Pons (tissue), 1 donor: ENCODE data around the gene PITRM1.

Experiments
- DNase-seq: peaks from one replicate; pipeline ENCODE4 v3.0.0-alpha.2; 2016; ENCODE audit warnings: low spot score

PITRM1 gene

DNA sequence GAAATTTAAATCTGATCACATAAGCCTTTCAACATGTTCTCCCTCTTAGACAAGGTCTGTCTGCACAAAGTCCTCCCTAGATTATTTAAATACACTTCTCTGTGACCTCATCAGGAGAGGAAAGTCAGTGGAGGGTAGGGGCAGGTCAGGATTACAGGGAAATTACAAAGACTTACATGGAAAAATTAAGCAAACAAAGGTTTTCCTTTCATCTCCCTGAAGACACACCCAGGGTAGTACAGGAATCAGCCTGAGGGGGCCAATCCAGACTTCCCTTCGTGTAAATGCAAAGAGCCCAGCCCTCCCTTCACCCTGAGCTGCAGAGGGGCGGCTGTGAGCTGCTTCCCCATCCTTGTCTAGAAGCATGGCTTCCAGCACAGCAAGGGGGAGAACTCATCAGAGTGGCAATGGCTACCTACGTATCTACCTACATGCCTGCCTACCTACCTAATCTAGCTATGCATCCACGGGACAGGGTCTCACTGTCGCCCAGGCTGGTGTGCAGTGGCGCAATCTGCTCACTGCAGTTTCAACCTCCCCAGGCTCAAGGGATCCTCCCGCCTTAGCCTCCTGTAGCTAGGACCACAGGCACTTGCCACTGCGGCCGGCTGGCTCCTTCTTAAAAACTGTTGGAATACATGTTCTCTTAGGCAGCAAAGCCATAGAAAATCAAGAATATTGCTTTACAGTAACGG lies 33.2 kb downstream of the PITRM1 start:
- DNase-seq: no peak

DNA sequence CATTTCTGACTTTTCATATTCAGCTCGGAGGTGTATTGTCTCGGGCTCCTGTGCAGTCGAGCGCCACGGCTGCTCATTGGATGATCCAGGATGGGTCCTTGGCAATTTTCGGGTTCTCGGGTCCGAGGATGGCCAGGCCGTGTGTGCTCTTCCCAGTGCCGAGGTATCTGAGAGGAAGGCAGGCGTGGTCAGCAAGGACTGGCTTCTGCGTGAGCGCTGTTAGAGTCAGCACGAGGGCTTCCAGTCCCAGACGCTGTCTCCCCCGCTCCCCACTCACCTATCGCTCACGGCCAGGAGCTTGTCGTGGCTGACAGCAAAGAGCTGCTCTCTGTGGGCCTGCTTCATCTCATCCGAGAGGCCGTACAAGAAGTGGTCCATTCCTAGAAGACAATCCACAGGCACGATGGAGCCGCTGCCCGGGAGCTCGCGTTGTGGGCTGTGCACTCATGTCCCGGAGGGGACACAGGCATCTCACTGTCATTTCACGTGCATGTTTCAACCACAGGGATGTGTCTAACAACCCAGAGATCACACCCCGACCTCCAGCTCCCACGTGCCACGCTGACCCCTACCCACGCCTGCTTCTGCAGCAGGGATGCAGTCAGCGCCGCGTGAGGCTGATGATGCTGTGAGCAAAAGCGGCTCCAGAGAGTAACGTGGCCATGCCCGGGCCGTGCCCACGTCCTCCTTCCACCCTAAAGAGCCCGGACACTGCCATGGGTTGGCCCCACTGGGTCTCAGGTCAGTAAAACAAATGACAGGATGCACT lies 34.4 kb downstream of the PITRM1 start:
- DNase-seq: no peak

DNA sequence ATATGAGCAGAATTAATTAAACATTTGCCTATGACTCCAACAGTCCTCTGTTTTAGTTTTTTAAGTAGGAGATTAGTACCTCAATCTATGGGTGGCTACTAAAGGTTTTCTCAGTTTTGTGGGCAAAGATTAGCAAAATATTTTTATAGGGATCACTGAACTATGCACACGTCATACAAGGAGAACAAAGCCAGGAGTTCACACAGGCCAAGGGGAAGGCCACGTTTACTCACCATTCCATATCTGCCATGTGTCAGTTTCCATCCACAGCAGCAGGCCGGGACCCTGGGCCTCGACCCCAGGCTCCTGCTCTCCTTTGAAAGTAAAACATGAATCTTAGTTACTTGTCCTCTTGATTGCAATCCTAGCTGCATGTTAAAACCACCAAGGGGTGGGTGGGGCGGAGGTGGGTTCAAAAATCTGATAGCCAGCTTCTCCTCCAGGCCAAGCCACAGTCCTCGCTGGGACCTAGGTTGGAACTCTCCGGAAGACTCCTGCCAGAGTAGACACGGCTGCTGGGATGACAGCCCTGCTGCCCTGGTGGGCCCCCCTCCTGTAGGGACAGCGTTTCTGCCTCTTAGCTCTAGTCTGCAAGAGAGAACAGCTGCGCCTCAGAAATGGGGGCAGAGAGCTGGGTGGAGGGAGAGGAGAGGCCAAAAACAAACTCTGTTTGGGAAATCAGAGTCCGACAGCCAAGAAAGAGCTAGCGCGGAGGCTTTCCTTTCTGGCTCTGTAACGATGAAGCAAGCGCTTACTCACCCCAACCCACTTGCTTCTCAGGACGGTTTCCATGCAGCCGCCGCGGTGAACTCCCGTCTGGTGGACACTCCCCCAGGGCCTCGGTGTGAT lies 35.6 kb downstream of the PITRM1 start:
- DNase-seq: peak; percentile 37

DNA sequence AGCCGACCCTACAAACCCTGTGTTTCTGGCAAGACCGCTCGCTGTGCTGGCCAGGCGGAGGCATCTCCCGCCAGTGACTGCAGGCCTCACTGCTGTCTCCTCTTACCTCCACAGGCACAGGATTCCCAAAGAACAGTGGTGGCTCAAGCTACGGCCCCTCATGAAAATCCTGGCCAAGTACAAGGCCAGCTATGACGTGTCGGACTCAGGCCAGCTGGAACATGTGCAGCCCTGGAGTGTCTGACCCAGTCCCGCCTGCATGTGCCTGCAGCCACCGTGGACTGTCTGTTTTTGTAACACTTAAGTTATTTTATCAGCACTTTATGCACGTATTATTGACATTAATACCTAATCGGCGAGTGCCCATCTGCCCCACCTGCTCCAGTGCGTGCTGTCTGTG lies 36.2 kb downstream of the PITRM1 start:
- peak; percentile 30 for DNase-seq

DNA sequence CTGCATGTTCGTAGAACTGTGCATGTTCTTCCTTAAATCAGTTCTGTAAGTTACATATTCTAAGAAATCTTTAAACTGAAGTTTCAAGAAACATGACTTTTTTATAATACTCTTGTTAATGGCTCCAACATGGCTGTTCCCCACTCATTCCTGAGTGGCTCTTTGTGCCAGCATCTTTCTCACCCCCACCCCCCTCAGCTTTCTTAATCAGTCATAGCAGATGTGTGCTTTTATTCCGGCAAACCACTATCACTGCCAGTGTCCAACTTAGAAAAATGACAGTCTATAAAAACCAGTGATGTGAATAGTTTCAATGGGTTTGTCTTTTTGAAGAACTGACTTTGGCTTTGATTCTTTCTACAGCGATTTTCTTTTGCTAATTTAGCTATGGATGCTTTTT lies 37.6 kb downstream of the PITRM1 start:
- DNase-seq: no peak

DNA sequence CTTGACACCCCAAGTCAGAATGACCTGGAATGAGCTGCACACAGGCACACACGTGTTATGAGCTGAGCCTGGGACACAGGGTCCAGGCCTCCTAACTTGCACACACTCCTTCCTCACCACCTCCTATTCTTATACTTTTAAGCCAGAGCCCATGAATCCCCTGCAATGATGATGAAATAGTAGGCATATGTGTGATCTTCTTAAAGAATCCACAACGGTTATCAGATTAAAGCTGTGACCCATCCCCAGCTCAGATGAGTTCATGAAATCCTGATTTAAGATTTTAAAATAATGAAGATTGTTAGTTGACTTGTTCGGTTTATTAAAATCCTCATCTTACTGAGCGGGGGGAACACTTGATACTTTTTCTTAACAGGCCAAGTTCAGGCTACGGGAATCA lies 38.6 kb downstream of the PITRM1 start:
- DNase-seq: no peak

DNA sequence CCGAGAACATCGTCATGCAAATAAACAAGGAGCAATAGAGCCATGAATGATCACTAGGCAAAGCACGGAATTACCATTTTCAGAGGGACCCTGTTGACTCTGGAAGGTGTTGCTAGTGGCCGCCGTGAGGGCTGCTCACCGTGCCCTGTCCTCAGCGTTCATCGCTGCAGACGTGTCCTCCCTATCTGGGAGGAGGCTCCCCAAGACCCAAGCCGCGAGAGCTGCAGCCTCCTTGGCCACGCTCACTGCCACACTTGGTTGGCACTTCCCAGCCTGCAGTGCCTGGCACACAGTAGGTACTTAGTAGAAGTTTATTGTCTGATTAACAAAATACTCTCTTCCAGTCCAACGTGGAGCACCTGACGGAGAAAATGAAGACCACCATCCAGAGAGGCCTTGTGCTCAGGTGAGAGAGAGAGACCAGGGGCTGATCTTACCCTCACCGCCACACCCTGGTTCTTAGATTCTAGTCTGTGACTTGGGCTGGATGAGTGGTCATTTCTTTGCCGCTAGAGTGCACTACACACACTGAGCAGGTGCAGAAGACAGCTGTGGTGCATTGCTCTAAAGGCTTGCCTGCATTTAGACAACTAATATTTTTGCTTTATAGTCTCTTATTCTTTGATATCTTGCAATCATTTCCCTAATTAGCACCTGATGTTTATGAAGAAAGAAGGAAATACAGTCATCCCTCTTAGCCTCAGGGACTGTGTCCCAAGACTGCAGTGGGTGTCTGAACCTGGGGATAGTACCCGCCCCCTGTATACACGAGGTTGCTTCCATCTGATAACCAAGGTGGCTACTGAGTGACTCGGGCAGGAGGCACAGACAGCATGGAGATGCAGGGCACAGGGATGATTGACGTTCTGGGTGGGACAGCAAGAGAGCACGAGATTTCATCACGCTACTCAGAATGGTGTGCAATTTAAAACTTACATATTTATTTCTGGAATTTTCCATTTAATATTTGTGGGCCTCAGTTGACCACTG lies 40.3 kb downstream of the PITRM1 start:
- no peak for DNase-seq

DNA sequence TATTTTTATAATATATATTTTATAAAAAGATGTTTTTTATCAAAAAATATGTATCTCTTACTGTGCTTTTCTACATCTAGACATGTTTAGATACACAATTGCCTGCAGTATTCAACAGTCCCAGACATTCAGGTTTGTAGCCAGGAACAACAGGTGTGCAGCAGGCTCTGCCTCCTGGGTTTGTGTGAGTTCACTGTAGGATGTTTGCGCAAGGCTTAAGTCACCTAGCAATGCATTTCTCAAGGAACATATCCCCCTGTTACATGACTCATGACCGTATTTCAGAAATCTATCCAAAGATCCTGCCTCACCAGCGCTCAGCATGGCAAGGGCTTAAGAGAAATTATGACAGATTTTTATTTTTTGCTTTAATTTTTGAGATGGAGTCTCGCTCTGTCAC lies 41.5 kb downstream of the PITRM1 start:
- no peak for DNase-seq

DNA sequence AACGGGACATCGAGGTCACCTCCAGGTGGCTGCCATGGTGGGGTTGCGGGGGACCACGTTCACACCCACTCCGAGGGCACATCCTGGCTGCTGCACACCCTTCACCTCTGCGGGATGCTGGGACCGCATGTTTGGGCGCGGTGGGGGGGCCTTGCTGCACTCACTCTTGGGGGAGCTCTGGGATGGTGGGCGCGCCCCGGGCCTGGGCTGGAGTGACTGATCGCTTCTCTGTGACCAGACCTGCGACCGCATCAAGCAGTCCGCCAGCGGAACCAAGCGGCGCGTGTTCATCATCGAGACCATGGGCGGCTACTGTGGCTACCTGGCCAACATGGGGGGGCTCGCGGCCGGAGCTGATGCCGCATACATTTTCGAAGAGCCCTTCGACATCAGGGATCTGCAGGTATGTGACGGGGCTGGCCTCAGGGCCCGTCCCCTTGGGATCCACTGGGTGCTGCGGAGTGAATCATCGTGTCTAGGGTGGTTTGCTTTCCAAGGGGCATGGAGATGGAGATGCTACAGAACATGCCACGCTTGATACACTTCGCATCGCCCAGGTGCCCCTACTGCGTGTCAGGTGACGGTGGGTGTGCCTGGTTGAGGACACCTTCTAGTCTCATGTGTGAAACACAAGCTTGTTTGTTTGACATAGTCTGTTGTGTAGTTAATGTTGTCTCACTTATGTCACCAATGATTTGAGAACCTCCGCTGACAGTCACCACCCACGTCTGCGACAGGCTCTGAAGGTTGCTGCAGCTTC lies 42.8 kb downstream of the PITRM1 start:
- no peak for DNase-seq

DNA sequence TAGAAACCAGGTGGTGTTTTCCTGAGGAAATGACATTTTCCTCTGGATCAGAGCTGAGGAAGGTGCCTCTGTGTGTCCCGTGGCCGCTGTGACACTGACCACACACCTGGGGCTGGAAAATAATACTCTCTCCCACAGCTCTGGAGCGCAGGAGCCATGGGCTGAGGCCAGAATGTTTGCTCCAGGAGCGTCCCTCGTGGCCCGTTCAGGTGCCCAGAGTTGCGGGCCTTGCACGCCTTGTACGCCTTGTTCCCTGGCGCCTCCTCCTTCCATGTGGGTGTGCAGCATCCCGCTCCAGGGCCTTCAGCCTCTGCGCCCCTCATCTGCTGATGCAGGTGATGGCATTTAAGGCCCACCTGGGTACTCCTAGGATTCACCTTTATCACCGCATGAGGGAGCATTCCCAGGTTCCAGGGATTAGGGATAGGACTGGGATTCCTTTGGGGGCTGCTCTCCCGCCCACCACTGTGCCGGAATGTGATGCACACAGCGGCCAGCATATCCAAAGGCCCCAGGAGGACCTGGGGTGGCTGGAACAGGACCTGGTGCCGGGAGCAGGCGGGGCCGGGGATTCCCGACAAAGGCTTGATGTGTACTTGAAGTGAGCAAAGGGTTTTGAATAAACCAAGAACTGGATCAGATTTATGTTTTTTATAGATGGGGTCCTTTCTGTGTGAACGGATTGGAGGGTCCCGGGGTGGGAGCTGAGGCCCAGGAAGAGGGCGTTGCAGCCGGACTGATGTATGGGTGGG lies 44.0 kb downstream of the PITRM1 start:
- DNase-seq: no peak

DNA sequence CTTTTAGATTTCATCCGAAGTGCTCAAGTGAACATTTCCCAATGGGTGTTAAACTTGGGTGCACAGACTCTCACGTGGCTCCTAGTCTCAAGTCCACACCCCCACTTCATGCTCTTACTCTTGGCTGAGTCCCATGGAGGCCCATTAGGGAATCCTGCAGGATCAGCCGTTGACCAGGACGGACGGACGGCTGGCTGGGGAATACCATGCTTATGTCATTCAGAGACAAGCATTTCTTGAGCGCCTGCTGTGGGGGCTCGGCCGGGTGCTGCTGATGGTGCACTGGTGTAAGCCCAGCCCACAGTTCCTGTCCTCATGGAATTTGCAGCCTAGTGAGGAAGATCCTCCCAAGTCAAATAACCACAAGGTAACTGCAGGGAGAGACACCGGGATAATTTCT lies 44.7 kb downstream of the PITRM1 start:
- DNase-seq: no peak

DNA sequence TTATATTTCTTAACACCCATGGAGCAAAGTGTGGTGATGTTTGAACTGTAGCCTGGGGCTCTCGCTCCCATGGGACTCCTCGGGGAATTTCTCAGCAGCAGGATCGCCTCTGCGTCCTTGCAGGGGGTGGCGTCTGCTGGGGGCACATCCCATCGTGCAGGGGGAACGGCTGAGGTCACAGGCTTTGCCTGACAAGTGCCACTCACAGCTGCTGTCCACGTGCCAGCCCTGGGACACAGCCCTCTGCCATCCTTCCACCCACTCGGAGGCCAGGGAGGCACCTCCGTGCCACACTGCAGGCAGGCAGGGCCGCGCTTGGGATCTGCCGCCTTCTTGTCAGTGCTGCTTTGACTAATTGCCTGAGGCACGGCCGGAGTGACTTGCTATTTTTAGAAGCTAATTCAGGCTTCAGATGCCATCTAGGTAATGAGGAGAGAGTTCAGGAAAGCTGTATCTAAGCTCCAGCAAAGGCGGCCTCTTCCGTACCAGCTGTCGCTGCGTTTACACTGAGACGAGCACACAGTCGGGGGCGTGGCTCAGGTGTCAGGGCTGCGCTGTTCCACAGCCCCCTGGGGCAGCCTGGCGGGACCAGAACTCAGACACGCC lies 45.7 kb downstream of the PITRM1 start:
- DNase-seq: no peak

DNA sequence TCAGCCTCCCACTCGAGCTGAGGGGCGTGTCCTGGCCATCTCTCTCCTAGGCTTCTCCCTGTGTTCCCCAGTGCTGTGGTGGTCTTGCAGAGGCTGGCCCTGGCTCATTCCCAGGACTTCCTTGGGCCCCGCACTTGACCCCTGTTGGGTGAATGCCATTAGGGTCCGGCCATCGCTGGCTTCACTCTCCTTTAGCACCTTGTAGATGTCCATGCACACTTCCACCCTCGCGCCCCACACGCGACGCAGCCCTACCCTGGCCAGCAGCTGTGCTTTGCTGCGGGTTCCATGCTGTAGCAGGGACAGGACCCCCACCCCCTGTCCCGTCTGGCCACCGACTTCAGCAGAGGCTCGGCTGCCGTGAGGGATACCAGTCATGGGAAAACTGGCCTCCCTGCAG lies 46.3 kb downstream of the PITRM1 start:
- DNase-seq: no peak

DNA sequence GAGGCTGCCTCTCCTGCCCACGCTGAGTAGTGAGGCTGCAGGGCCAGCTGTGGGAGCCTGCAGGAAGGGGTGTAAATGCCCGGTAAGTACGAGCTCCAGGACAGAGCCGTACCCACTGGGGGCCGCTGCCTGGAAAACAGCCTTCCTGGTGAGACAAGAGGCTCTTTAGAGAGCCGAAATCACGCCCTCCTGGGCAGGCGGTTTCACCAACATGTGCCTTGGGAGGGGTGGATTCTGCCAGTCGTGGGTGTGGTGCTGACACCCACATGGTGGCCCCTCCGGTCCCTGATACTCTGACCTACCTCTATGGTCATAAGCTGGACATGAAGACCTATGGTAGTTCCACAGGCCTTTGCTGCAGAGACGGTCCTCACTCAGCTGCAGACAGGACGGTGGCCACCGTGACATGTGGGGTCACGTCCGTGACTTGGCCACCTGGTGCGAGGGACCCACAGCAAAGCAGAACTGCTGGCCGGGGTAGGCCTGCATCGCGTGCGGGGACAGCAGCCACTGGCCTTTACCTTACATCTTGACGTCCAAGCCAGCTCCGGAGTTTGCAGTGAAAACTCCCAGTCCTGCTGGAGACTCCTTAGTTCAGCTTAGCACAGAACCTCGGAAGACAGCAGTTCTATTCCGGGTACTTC lies 46.9 kb downstream of the PITRM1 start:
- no peak for DNase-seq

DNA sequence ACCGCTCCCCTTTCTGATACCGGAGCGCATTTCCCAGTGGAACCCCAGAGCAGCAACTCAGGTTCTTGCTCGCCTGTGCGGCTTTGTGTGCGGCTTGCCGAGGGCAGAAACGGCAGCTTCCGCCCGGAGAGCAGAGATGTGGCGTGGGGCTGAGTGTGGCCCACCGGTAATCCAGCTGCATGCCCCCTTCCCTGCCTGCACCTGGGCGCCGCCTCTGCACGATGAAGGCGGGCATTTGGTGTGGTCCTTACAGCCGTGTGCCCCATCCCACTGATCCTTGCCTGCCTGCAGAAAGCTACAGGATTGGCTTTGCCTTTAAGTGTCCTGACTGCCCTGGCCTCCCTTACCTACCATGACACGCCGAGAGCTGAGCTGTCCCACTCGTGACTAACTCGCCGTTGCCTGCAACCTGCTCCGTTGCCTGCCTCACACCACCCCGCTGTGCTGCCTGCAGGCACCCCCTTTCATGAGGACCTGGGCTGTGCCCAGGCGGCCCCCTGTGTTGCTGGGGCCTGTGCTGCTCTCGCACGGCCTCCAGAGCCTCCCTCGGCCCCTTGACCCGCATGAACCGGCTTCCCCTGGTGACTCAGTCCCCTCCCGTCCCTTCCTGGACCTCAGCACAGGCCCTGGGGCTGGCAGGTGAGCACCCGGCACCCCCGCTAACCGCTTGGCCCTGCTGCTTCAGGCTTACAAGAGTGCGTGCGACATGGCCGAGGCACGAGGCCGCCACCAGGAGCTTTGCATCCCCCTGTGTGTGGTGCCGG lies 48.0 kb downstream of the PITRM1 start:
- DNase-seq: no peak

DNA sequence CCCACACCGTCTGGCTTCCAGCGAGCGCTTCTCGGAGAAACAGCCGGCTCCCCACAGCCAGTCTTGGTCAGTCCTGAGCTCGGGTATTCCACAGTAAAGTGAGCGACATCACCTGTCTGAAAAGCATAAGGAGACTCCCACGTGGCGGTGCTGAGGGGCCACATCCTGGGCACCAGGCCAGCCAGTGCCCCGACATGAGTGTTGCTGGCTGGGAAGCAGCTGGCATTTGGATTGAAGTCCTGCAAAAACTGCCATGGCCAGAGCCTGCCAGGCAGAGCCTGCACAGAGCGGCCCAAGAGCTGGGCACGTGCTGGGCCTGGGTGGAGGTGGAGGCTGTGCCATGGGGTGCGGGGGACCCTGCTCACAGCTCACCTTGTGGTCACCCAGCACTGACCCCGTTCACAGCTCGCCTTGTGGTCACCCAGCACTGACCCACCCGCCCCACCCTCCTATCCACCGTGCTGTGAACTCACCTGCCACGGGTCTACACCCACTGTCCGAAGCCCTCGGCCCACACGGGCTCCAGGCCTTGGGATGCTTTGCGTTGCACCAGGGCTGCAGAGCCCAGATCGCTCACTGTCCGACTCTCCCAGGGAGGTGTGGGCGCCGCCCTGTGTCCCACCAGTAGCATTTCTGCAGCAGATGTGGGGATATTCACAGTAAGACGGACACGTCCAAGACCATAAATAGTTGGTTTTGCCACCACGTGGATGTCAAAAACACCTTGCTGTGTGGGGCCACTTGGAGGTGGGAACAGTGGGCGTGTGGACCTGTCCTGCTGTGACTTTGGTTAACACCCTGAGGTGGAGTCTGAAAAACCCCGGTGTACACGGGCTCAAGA lies 48.8 kb downstream of the PITRM1 start:
- no peak for DNase-seq

DNA sequence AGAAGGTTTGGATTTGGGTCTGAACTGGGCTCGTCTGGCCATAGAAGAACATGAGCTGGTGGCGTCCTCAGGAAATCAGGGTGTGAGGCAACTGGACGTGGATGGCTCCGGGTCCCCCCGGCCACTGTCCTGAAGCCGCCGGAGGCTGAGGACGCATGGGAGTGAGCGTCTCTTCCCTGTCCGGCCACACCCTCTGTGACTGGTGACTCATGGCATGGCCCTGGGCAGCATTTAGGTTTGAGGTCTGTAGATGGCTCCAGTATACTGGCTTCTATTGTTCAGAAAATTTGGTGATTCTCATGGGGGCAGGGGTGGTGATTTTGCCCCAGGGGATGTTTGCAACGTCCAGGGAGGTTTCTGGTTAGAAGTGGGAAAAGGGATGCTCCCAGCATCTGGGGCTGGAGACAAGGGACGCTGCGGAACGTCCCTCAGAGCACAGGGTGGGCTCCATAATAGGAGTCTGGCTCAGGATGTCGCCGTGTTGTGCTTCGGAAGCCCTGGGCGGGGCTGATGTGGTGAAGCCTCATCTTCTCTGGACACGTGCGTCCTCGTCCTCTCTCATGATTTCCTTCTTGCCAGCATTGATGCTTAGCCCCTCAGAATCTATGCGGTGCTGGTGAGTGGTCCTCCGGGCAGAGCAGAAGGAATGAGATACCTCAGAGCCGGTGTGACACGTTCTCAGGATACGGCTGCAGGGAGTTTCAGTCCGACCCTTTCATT lies 49.9 kb downstream of the PITRM1 start:
- no peak for DNase-seq
